Keratinocyte (primary cell): Measurements from ENCODE around the gene ENO4.

Source experiments
- CTCF ChIP-seq, 3 experiments: IDR thresholded peaks in 1 of 3; conservative IDR thresholded peaks in 1 of 3; optimal IDR thresholded peaks in 1 of 3; 2 replicates in 2 of 3; 3 replicates in 1 of 3; pipeline versions ENCODE3 to v1.5.1; 2011; ENCODE audit warnings: low read length in 3 of 3, mild to moderate bottlenecking in 3 of 3, moderate library complexity in 2 of 3, control low read depth in 1 of 3, inconsistent platforms in 1 of 3; ENCODE audit not compliant: insufficient read depth in 2 of 3; ENCODE audit errors: extremely low read depth in 1 of 3
- EZH2 ChIP-seq: IDR thresholded peaks from one replicate; pipeline ENCODE4 v1.6.1; 2012; ENCODE audit warnings: inconsistent platforms, mild to moderate bottlenecking, low read length, moderate library complexity

DNA sequence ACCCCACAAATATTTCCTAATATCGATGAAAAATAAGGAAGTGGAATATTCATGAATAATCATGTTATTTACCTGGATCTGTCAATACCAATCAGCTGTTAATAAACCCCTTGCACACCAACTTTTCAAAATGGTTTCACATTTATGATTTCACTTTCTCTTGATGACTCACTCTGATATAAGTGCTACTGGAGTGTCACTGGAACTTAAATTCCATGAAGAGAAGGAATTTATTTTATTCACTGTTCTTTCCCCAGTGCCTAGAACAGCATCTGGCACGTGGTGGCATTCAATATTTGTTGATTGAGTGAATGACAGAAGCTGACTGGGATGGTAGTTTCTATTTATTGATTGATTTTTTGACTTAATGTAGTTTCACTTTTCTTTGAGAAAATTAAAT, 3.5 kb upstream of the ENO4 start:
- TF ChIP-seq CTCF (optimal IDR thresholded peaks at IDR 0.05 in 1 of 3, IDR thresholded peaks at IDR 0.05 in 1 of 3, conservative IDR thresholded peaks at IDR 0.05 in 1 of 3; ENCODE audit: extremely low read depth in 1 of 3, insufficient read depth in 2 of 3, low read length in 3 of 3) (no peak), EZH2 (no peak)
